Esophagus muscularis mucosa (tissue), 4 donors: ENCODE measurements around the gene KCNQ1.

Experiments used
- EP300 ChIP-seq: sonication (generic); formaldehyde crosslinking; IDR thresholded peaks from one replicate; pipeline ENCODE4 v1.6.1; 2017; ENCODE audit warnings: antibody characterized with exemption
- POLR2A ChIP-seq: fragments of 450-650 bp; IDR thresholded peaks from one replicate; pipeline ENCODE4 v1.6.1; 2017; ENCODE audit warnings: antibody characterized with exemption, moderate library complexity, mild to moderate bottlenecking, low read depth
- POLR2AphosphoS5 ChIP-seq, 2 donors: sonication (generic); formaldehyde crosslinking; IDR thresholded peaks; one replicate each; pipeline ENCODE4 v1.6.1; 2017; ENCODE audit warnings: antibody characterized with exemption in 2 of 2
- TF ChIP-seq, protein P1 (sequence below), 3 experiments: fragments of 200-600 bp in 2 of 3; fragments of 450-650 bp in 1 of 3; sonication (generic) in 2 of 3; IDR thresholded peaks; one replicate each; pipeline ENCODE4 v1.5.1; 2017 to 2019; ENCODE audit warnings: antibody characterized with exemption in 3 of 3, mild to moderate bottlenecking in 2 of 3, moderate library complexity in 1 of 3

DNA sequence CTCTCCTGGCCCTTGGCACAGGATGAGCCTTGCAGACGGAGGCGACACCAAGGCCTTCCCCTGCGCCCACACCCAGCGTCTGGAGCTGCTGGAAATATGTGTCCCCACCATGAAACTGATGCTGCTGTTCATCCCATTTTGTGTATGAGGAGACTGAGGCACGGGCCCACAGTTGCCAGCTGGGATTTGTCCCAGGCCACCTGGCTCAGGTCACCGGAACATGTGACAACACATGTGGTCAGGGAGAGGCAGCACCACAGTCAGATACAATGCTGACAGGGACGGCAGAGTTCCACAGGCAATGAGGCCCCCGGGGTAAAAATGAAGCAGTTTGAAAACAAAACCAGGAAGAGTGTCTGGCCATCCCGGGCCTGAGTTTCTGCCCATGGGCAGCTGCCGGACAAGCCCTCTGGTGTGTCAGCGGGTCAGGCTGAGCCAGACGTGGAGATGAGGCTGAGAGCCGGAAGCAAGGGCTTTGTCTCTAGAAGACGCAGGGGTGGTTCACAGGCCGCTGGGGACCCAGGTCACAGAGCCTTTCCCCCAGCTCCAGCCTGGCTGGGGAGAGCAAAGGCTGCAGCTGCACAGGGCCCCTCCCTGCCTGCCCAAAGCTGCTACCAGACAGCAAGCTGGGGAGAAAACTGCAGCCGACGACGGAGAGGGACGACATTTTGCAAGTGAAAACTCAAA, 360.0 kb downstream of the KCNQ1 start:
- TF ChIP-seq, protein P1, sequence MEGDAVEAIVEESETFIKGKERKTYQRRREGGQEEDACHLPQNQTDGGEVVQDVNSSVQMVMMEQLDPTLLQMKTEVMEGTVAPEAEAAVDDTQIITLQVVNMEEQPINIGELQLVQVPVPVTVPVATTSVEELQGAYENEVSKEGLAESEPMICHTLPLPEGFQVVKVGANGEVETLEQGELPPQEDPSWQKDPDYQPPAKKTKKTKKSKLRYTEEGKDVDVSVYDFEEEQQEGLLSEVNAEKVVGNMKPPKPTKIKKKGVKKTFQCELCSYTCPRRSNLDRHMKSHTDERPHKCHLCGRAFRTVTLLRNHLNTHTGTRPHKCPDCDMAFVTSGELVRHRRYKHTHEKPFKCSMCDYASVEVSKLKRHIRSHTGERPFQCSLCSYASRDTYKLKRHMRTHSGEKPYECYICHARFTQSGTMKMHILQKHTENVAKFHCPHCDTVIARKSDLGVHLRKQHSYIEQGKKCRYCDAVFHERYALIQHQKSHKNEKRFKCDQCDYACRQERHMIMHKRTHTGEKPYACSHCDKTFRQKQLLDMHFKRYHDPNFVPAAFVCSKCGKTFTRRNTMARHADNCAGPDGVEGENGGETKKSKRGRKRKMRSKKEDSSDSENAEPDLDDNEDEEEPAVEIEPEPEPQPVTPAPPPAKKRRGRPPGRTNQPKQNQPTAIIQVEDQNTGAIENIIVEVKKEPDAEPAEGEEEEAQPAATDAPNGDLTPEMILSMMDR (IDR thresholded peaks at IDR 0.05) = no peak
- no peak for TF ChIP-seq POLR2AphosphoS5 (IDR thresholded peaks at IDR 0.05)
- no peak for TF ChIP-seq POLR2A
- no peak for TF ChIP-seq EP300
